Heart left ventricle (tissue), 13 donors: Measurements from ENCODE around the gene SPCS2.

Source experiments
- POLR2A ChIP-seq, 2 donors: fragments of 450-650 bp; IDR thresholded peaks; one replicate each; pipeline ENCODE4 v1.6.1; 2017; ENCODE audit warnings: antibody characterized with exemption in 2 of 2, mild to moderate bottlenecking in 2 of 2, moderate library complexity in 2 of 2
- TF ChIP-seq, protein P1 (sequence below), 12 donors: fragments of 200-600 bp; sonication (generic) in 4 of 12; IDR thresholded peaks; one replicate each; pipeline versions ENCODE4 v1.5.0 to v1.8.0; 2018 to 2022; ENCODE audit warnings: antibody characterized with exemption in 12 of 12, mild to moderate bottlenecking in 5 of 12
- donor health status: ischemic (EF 13 %, LVEDD 7.1; RV severe dilation, severe dysfunction).
- donor health status: DM: no; HTN: yes; CAD: no.
- donor health status: DM: no; HTN: no; CAD: no.
- donor health status: ischemic (EF 25% LVEDD 6.9; RV normal size, moderate dysfunction).
- donor health status: ischemic (EF 25% LVEDD 5.7; RV mildly dilated, moderate dysfunction).
- donor health status: ischemic (EF 35%, LVEDD 5.7; RV mildly dilated, moderate dysfunction).
- donor health status: nonischemic (EF 11% LVEDD 7.7; RV severe dilation, severe dysfunction).
- donor health status: DM: yes; HTN: yes; CAD: no.
- donor health status: PGD.
- donor health status: ischemic (EF 29% LVEDD 5.4; RV normal size, mild dysfunction).
- donor health status: nonischemic (EF 23%, LVEDD 6.1; RV moderate dilation, normal function).

DNA sequence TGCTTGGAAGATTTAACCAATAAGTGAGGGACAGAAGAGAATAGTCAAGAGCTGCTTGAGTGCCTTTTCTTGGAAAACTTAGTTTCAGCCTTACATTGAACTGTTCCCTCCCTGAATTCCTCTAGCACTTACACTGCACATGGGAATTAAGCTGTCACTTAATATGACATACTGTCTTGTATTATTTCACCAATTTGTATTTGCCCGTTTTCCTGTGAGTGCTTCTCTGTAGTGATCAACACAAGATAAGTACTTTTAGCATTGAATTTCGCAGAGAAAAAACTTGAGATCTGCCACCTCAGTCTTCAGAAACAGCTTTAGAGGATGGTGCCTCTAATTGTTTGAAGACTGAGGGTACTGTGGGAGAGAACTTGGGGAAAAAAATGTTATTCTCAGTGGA, 3.7 kb downstream of the SPCS2 start:
- TF ChIP-seq, protein P1, sequence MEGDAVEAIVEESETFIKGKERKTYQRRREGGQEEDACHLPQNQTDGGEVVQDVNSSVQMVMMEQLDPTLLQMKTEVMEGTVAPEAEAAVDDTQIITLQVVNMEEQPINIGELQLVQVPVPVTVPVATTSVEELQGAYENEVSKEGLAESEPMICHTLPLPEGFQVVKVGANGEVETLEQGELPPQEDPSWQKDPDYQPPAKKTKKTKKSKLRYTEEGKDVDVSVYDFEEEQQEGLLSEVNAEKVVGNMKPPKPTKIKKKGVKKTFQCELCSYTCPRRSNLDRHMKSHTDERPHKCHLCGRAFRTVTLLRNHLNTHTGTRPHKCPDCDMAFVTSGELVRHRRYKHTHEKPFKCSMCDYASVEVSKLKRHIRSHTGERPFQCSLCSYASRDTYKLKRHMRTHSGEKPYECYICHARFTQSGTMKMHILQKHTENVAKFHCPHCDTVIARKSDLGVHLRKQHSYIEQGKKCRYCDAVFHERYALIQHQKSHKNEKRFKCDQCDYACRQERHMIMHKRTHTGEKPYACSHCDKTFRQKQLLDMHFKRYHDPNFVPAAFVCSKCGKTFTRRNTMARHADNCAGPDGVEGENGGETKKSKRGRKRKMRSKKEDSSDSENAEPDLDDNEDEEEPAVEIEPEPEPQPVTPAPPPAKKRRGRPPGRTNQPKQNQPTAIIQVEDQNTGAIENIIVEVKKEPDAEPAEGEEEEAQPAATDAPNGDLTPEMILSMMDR (IDR thresholded peaks at IDR 0.05) = no peak
- TF ChIP-seq POLR2A (IDR thresholded peaks at IDR 0.05) = no peak
